Measurements from ENCODE around the gene OAF. TPM values are rescaled to one million over a fixed set of nuclear protein-coding genes. Genes with fewer than 3 reads are reported as not detected.

OAF gene
- total RNA-seq, 1 experiment from 2014 or later: 32.3 TPM

DNA sequence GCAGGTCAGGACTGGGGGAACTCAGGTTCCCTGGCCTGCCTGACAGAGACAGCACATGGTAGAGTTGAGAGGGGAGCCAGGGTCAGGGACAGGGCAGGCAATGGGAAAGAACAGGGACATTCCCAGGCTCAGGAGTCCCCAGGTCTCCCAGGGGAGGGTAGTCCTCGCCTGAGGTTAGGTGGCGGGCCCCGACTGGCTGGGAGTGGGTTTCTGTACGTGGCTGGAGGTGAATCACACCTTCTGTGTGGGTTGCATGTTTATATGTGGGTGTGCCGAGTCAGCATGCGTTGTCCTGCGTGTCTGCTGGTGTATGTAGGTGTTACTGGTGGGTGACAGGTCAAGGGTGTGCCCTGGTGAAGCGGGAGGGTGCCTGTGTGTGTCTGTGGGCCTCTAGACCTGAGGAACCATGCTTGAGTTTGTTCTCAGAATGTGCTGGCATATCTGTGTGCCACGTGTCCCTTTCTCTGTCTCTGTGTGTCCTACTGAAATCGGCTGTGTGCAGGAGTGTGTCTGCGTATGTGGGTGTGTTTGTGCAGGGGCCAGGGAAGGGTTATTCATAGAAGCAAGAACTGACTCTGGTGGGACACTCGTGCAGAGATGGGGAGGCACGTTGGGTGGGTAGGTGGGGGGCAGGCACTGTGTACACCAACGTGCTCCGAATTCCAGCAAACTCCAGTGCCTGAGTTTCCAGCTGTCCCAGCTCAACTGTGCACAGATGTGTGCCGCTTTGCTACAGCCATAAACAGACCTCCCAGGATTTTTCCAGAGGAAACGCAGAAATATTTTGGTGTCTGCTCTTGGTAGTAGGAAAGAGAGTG lies 23.8 kb upstream of the OAF start:
- Histone ChIP-seq H3K27ac (ENCODE audit: low read depth, low read length) (no peak overlapping the region), H3K27me3 (ENCODE audit: insufficient read depth, low read length) (peaks cover 10% of the 10 kb centered on the region; the same call in 1 of the 2 replicates), H3K79me2 (ENCODE audit: insufficient read depth, low read length) (no peaks in the 10 kb centered on the region), H4K20me1 (ENCODE audit: insufficient read depth) (no peaks in the 10 kb centered on the region), H3K36me3 (ENCODE audit: control insufficient read depth in 1 of 2, insufficient read depth in 2 of 2, low read length in 2 of 2) (no peaks in the 10 kb centered on the region), H3K4me1 (ENCODE audit: control insufficient read depth in 1 of 2, insufficient read depth in 2 of 2, low read length in 2 of 2) (peaks cover 0 to 7% of the 10 kb centered on the region in 2 experiments; a peak in 1 of 4 replicates), H3K9me2 (ENCODE audit: insufficient read depth) (no peaks in the 10 kb centered on the region), H2AFZ (ENCODE audit: low read depth, low read length, poor library complexity, severe bottlenecking) (no peak overlapping the region), H3K4me3 (replicated peaks in 1 of 2; ENCODE audit: low read depth in 1 of 2, low read length in 2 of 2) (no peak overlapping the region), H3K9me3 (ENCODE audit: control insufficient read depth in 1 of 2, insufficient read depth in 1 of 2, low read depth in 1 of 2, low read length in 2 of 2) (no peaks in the 10 kb centered on the region), H3K9ac (ENCODE audit: low read length) (no peak overlapping the region), H3K4me2 (ENCODE audit: low read length) (no peak overlapping the region)
- no TSS peak for BruUV-seq (replicated peaks)
- ChIA-PET RAD21 (ENCODE audit: low non-redundant PET in 1 of 2, low total read pairs in 2 of 2, uncharacterized antibody in 2 of 2, unreplicated experiment in 2 of 2) (no interaction called here), POLR2A (no interaction called here), CTCF (no interaction called here)
- intact Hi-C loops (cut with micrococcal nuclease): no loop called here
- DNase-seq (ENCODE audit: low read depth, low spot score) (no peak), ATAC-seq (no peak)
- TF ChIP-seq EZH2phosphoT487 (IDR thresholded peaks at IDR 0.05; ENCODE audit: borderline replicate concordance) (no peak), POLR2AphosphoS5 (IDR thresholded peaks at IDR 0.05; ENCODE audit: low read depth, low read length) (no peak), SP1 (IDR thresholded peaks at IDR 0.05; ENCODE audit: low read depth) (no peak)
- TF ChIP-seq, protein P1, sequence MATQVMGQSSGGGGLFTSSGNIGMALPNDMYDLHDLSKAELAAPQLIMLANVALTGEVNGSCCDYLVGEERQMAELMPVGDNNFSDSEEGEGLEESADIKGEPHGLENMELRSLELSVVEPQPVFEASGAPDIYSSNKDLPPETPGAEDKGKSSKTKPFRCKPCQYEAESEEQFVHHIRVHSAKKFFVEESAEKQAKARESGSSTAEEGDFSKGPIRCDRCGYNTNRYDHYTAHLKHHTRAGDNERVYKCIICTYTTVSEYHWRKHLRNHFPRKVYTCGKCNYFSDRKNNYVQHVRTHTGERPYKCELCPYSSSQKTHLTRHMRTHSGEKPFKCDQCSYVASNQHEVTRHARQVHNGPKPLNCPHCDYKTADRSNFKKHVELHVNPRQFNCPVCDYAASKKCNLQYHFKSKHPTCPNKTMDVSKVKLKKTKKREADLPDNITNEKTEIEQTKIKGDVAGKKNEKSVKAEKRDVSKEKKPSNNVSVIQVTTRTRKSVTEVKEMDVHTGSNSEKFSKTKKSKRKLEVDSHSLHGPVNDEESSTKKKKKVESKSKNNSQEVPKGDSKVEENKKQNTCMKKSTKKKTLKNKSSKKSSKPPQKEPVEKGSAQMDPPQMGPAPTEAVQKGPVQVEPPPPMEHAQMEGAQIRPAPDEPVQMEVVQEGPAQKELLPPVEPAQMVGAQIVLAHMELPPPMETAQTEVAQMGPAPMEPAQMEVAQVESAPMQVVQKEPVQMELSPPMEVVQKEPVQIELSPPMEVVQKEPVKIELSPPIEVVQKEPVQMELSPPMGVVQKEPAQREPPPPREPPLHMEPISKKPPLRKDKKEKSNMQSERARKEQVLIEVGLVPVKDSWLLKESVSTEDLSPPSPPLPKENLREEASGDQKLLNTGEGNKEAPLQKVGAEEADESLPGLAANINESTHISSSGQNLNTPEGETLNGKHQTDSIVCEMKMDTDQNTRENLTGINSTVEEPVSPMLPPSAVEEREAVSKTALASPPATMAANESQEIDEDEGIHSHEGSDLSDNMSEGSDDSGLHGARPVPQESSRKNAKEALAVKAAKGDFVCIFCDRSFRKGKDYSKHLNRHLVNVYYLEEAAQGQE (IDR thresholded peaks at IDR 0.05; ENCODE audit: low read depth): no peak

DNA sequence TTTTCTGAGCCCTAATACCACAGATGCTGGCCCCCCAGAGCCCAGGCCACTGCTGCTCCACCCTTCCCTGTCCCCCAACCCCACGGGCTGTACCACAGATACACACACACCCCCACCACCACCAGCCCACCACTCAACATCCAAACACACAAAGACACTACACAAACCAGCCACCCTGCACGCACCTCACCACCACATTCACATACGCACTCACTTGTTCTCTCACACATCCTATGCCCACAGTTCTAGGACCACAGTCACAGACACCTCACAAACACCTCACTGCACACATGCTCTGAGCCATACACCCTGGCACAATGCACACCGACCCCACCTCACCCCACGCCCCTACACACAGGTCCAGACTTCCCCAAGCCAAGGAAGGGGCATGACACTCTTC lies 22.5 kb upstream of the OAF start:
- Histone ChIP-seq H3K4me2 (ENCODE audit: low read length) (no peak overlapping the region), H4K20me1 (ENCODE audit: insufficient read depth) (no peaks in the 10 kb centered on the region), H3K9me3 (ENCODE audit: control insufficient read depth in 1 of 2, insufficient read depth in 1 of 2, low read depth in 1 of 2, low read length in 2 of 2) (no peaks in the 10 kb centered on the region), H2AFZ (ENCODE audit: low read depth, low read length, poor library complexity, severe bottlenecking) (no peak overlapping the region), H3K4me3 (replicated peaks in 1 of 2; ENCODE audit: low read depth in 1 of 2, low read length in 2 of 2) (no peak overlapping the region), H3K9me2 (ENCODE audit: insufficient read depth) (no peaks in the 10 kb centered on the region), H3K79me2 (ENCODE audit: insufficient read depth, low read length) (no peaks in the 10 kb centered on the region), H3K36me3 (ENCODE audit: control insufficient read depth in 1 of 2, insufficient read depth in 2 of 2, low read length in 2 of 2) (no peaks in the 10 kb centered on the region), H3K9ac (ENCODE audit: low read length) (no peak overlapping the region), H3K27ac (ENCODE audit: low read depth, low read length) (no peak overlapping the region), H3K27me3 (ENCODE audit: insufficient read depth, low read length) (peaks cover 10% of the 10 kb centered on the region; the same call in 1 of the 2 replicates), H3K4me1 (ENCODE audit: control insufficient read depth in 1 of 2, insufficient read depth in 2 of 2, low read length in 2 of 2) (no peaks in the 10 kb centered on the region; a peak in 1 of 4 replicates)
- ATAC-seq: no peak
- CTCF ChIA-PET: no interaction called here
- intact Hi-C loops (cut with micrococcal nuclease): no loop called here
- POLR2A ChIA-PET: no interaction called here
- BruUV-seq (replicated peaks): no TSS peak
- RAD21 ChIA-PET (ENCODE audit: low non-redundant PET in 1 of 2, low total read pairs in 2 of 2, uncharacterized antibody in 2 of 2, unreplicated experiment in 2 of 2): no interaction called here
- TF ChIP-seq JUND (IDR thresholded peaks at IDR 0.05) (no peak), EZH2phosphoT487 (IDR thresholded peaks at IDR 0.05; ENCODE audit: borderline replicate concordance) (no peak), POLR2AphosphoS5 (IDR thresholded peaks at IDR 0.05; ENCODE audit: low read depth, low read length) (no peak), YY1 (IDR thresholded peaks at IDR 0.05; ENCODE audit: extremely low read depth, insufficient replicate concordance, low read depth, low read length) (no peak), SIN3A (IDR thresholded peaks at IDR 0.05; ENCODE audit: low read depth) (no peak), ZNF274 (IDR thresholded peaks at IDR 0.05; ENCODE audit: low read depth, low read length) (no peak)
- DNase-seq (ENCODE audit: low read depth, low spot score): no peak

All from HCT116 (cell line).